HepG2 (cell line): ENCODE data around the gene DPYSL3. TPM values are rescaled to one million over a fixed set of nuclear protein-coding genes. Genes with fewer than 3 reads are reported as not detected.

Experiments
- ATAC-seq: fragments of 200-7000 bp; cut with Tn5 transposase; 3 replicates; pipeline ENCODE4 v1.9.1; 2020; ENCODE audit warnings: mild to moderate bottlenecking, moderate library complexity
- BruUV-seq: library from RNA; stranded (reverse); fragments of 400-500 nt; replicated peaks from 2 replicates; lab custom pipeline; 2021; lab: Mats Ljungman, UMichigan
- CTCF ChIA-PET: fragments of 300-600 bp; formaldehyde crosslinking; extraction: SDS; loops from one replicate; lab custom pipeline; 2021; ENCODE audit warnings: low total read pairs, inconsistent platforms, low intra/inter-chr PET ratio; lab: Yijun Ruan, JAX
- POLR2A ChIA-PET: fragments of 350-600 bp; sonication (Branson Sonifier 250); formaldehyde crosslinking; loops from one replicate; lab custom pipeline; 2020; ENCODE audit warnings: antibody characterized with exemption, inconsistent platforms; lab: Yijun Ruan, JAX
- DNase-seq: peaks from one replicate; pipeline ENCODE4 v3.0.0-alpha.2; 2015; ENCODE audit warnings: low spot score
- FAIRE-seq: peaks from 3 replicates; lab custom pipeline; 2011; peaks lifted over from hg19 to GRCh38; lab: Jason Lieb, UNC
- H2AFZ ChIP-seq: one replicate; pipeline ENCODE4 v1.6.1; 2011; ENCODE audit warnings: low read length, inconsistent platforms
- H3K27ac ChIP-seq: fragments of 300-600 bp; 3 replicates; pipeline ENCODE4 v1.8.0; 2011; ENCODE audit warnings: mixed run types, mild to moderate bottlenecking, mixed read lengths, low read length, inconsistent platforms; ENCODE audit not compliant: insufficient read depth; ENCODE audit errors: extremely low read length
- H3K27me3 ChIP-seq, 2 experiments: fragments of 200-600 bp in 1 of 2; 2 replicates in 1 of 2; 3 replicates in 1 of 2; pipeline versions ENCODE4 v1.6.0 to v1.8.0; 2011; ENCODE audit warnings: low read length in 2 of 2, mild to moderate bottlenecking in 2 of 2, moderate library complexity in 2 of 2, inconsistent platforms in 1 of 2; ENCODE audit not compliant: insufficient read depth in 2 of 2, control insufficient read depth in 1 of 2
- H3K36me3 ChIP-seq, 2 experiments: fragments of 200-600 bp in 1 of 2; replicated peaks in 1 of 2; 2 replicates in 1 of 2; 3 replicates in 1 of 2; pipeline versions ENCODE4 v1.5.1 to v1.8.0; 2011; ENCODE audit warnings: low read length in 2 of 2, inconsistent platforms in 1 of 2; ENCODE audit not compliant: insufficient read depth in 2 of 2, control insufficient read depth in 1 of 2
- H3K4me1 ChIP-seq: 2 replicates; pipeline ENCODE4 v1.5.1; 2012; ENCODE audit warnings: low read length, inconsistent platforms; ENCODE audit not compliant: insufficient read depth
- H3K4me2 ChIP-seq: 2 replicates; pipeline ENCODE4 v1.6.0; 2011; ENCODE audit warnings: low read depth, low read length, inconsistent platforms
- H3K4me3 ChIP-seq, 3 experiments: fragments of 200-600 bp in 1 of 3; sonication (generic), shearing (Covaris generic) in 1 of 3; replicated peaks in 1 of 3; 2 replicates each; pipeline ENCODE4 v1.5.1; 2011 to 2016; ENCODE audit warnings: low read length in 3 of 3, inconsistent platforms in 2 of 3, low read depth in 2 of 3, mild to moderate bottlenecking in 2 of 3, control low read depth in 1 of 3, mixed read lengths in 1 of 3; ENCODE audit not compliant: insufficient read depth in 1 of 3
- H3K79me2 ChIP-seq: one replicate; pipeline ENCODE4 v1.6.1; 2011; ENCODE audit warnings: low read length, inconsistent platforms; ENCODE audit not compliant: insufficient read depth
- H3K9ac ChIP-seq: 2 replicates; pipeline ENCODE4 v1.6.0; 2011; ENCODE audit warnings: mild to moderate bottlenecking, low read depth, low read length, inconsistent platforms; ENCODE audit not compliant: insufficient read depth
- H3K9me3 ChIP-seq: 2 replicates; pipeline ENCODE4 v1.5.1; 2012; ENCODE audit warnings: mild to moderate bottlenecking, low read length
- H4K20me1 ChIP-seq: 2 replicates; pipeline ENCODE4 v1.6.0; 2011; ENCODE audit warnings: inconsistent platforms, mild to moderate bottlenecking, low read length, moderate library complexity; ENCODE audit not compliant: insufficient read depth
- BCL6 ChIP-seq: IDR thresholded peaks from 2 replicates; pipeline ENCODE4 v1.6.1; 2016; ENCODE audit warnings: missing genetic modification reagents, missing compliant biosample characterization
- IRX3 ChIP-seq: sonication (generic); formaldehyde crosslinking; IDR thresholded peaks from 2 replicates; pipeline ENCODE4 v1.8.1; 2023; ENCODE audit warnings: mild to moderate bottlenecking, low read depth, missing genetic modification reagents, borderline replicate concordance
- LRRFIP1 ChIP-seq: sonication (generic); formaldehyde crosslinking; conservative IDR thresholded peaks from 2 replicates; pipeline ENCODE4 v1.4.0; 2020; ENCODE audit warnings: missing genetic modification reagents
- NCOA5 ChIP-seq: sonication (generic); formaldehyde crosslinking; IDR thresholded peaks from 2 replicates; pipeline ENCODE4 v1.4.0; 2020; ENCODE audit warnings: missing genetic modification reagents
- NFIC ChIP-seq: IDR thresholded peaks from 2 replicates; pipeline ENCODE4 v1.6.1; 2012; ENCODE audit warnings: mild to moderate bottlenecking, low read length, inconsistent platforms
- NR2F6 ChIP-seq, 2 experiments: IDR thresholded peaks; 2 replicates each; pipeline ENCODE4 v1.6.1; 2016; ENCODE audit warnings: antibody characterized with exemption in 1 of 2, mild to moderate bottlenecking in 1 of 2
- PAX8 ChIP-seq: sonication (generic); formaldehyde crosslinking; IDR thresholded peaks from 2 replicates; pipeline ENCODE4 v1.8.0; 2022; ENCODE audit warnings: mild to moderate bottlenecking, missing genetic modification reagents, borderline replicate concordance
- RBM22 ChIP-seq: fragments of 200-400 bp; formaldehyde crosslinking; optimal IDR thresholded peaks from 2 replicates; pipeline ENCODE3; 2017; ENCODE audit warnings: mild to moderate bottlenecking, low read length, moderate library complexity
- ZFX ChIP-seq: sonication (generic); formaldehyde crosslinking; IDR thresholded peaks from 2 replicates; pipeline ENCODE4 v1.4.0; 2020; ENCODE audit warnings: mild to moderate bottlenecking, low read depth, missing genetic modification reagents, moderate library complexity
- ZIK1 ChIP-seq: sonication (generic); formaldehyde crosslinking; IDR thresholded peaks from 2 replicates; pipeline ENCODE4 v1.5.0; 2020; ENCODE audit warnings: mild to moderate bottlenecking, low read depth, missing genetic modification reagents, borderline replicate concordance
- ZNF3 ChIP-seq: IDR thresholded peaks from 2 replicates; pipeline ENCODE4 v1.7.0; 2017; ENCODE audit warnings: inconsistent platforms
- ZNF75D ChIP-seq: sonication (generic); formaldehyde crosslinking; IDR thresholded peaks from 2 replicates; pipeline ENCODE4 v1.8.1; 2023; ENCODE audit warnings: missing genetic modification reagents, mild to moderate bottlenecking, borderline replicate concordance
- ZNF761 ChIP-seq: sonication (generic); formaldehyde crosslinking; conservative IDR thresholded peaks from 2 replicates; pipeline ENCODE4 v1.4.0; 2020; ENCODE audit warnings: mild to moderate bottlenecking, missing genetic modification reagents
- WGBS: methylation state at CpG from one replicate; pipeline ENCODE4 v1.1.6; 2017; ENCODE audit warnings: low lambda C conversion rate; 5-methylcytosine and 5-hydroxymethylcytosine counted together
- in situ Hi-C: cut with HindIII; loops from 2 replicates; pipeline ENCODE4 v1.10.0; 2017; ENCODE audit warnings: low pct_unique_long_range_greater_than_20kb; ENCODE audit not compliant: extremely low pct_ligation_motif_present
- intact Hi-C: fragments of 100-400 bp; cut with micrococcal nuclease; formaldehyde crosslinking; loops from one replicate; pipeline ENCODE4 v1.10.0; 2022; ENCODE audit not compliant: unreplicated experiment
- polyA plus RNA-seq, 8 experiments: library from polyadenylated mRNA; depleted of rRNA in 3 of 8; stranded (reverse) in 7 of 8; unstranded in 1 of 8; fragments of >200 nt; fragmentation: Illumina TruSeq in 4 of 8; extraction: Trizol in 4 of 8; gene quantifications; 2 replicates each; pipeline versions ENCODE4 v1.2.1 to v1.2.3, GENCODE V29; 2011 to 2016; ENCODE audit warnings: low read depth in 4 of 8, missing spikeins in 1 of 8, mixed read lengths in 1 of 8; ENCODE audit not compliant: insufficient read depth in 1 of 8
- total RNA-seq, 5 experiments: library from RNA; depleted of rRNA; stranded (reverse); fragments of >200 nt; fragmentation: Illumina TruSeq; extraction: Trizol; gene quantifications; 2 replicates each; pipeline ENCODE4 v1.2.3, GENCODE V29; 2016; ENCODE audit warnings: low read depth in 1 of 5

Gene DPYSL3
- total and polyA plus RNA-seq, 2 of the 13 experiments (the other 11 are each of a cell fraction or from before 2014, with no cell fraction given), result 0.08 to 0.15 TPM

- H3K27ac ChIP-seq, result no peak overlapping the region
- under 1% methylated on average over 3 of the region's 3 CpGs for WGBS
Observed at GRCh38 chr5:147534172-147534951, 24.5 kb upstream of the DPYSL3 start.

More at GRCh38 chr5:147534172-147534951, 24.5 kb upstream of the DPYSL3 start:
- CTCF ChIA-PET, result no interaction called here
- FAIRE-seq (no peak), DNase-seq (no peak), ATAC-seq (no peak)
- H3K9me3 ChIP-seq, result no peaks in the 10 kb centered on the region
- TF ChIP-seq BCL6 (CRISPR knock-in tag), result no peak
- no peak for TF ChIP-seq ZIK1 (CRISPR knock-in tag)
- no peak for TF ChIP-seq LRRFIP1 (CRISPR knock-in tag)
- TF ChIP-seq NR2F6 (IDR thresholded peaks at IDR 0.05), result no peak
- no peak for TF ChIP-seq NR2F6 (CRISPR knock-in tag; IDR thresholded peaks at IDR 0.05)
- no peak for TF ChIP-seq ZNF3 (CRISPR knock-in tag)
- TF ChIP-seq PAX8, result no peak
- TF ChIP-seq RBM22, result no peak
- no peak for TF ChIP-seq NFIC
- no peak for TF ChIP-seq NCOA5
- no peak for TF ChIP-seq ZFX (CRISPR knock-in tag)
- TF ChIP-seq ZNF75D (CRISPR knock-in tag), result no peak
- TF ChIP-seq IRX3 (CRISPR knock-in tag), result no peak
- TF ChIP-seq ZNF761 (CRISPR knock-in tag), result no peak
- no peaks in the 10 kb centered on the region for H3K79me2 ChIP-seq
- intact Hi-C loops, result no loop called here
- H3K4me2 ChIP-seq, result no peak overlapping the region
- H3K4me3 ChIP-seq, result no peak overlapping the region
- POLR2A ChIA-PET, result no interaction called here
- no peaks in the 10 kb centered on the region for H4K20me1 ChIP-seq
- no peak overlapping the region for H2AFZ ChIP-seq
- no peaks in the 10 kb centered on the region for H3K36me3 ChIP-seq
- in situ Hi-C loops, result no loop called here
- no peaks in the 10 kb centered on the region for H3K27me3 ChIP-seq
- BruUV-seq, result no TSS peak
- H3K4me1 ChIP-seq, result no peaks in the 10 kb centered on the region
- no peak overlapping the region for H3K9ac ChIP-seq
